Lung (tissue), 12 donors: ENCODE results near the gene CEMP1. TPM values are rescaled to one million over a fixed set of nuclear protein-coding genes. Genes with fewer than 3 reads are reported as not detected.

Source experiments
- ATAC-seq: fragments of 200-7000 bp; cut with Tn5 transposase; one replicate; pipeline ENCODE4 v1.9.1; 2020; ENCODE audit warnings: moderate number of reproducible peaks; ENCODE audit not compliant: insufficient read depth, low FRiP score
- DNase-seq, 3 donors: peaks; one replicate each; pipeline ENCODE4 v3.0.0-alpha.2; 2013 to 2017
- H3K27ac ChIP-seq, 2 donors: one replicate each; pipeline ENCODE4 v1.5.1; 2013; ENCODE audit warnings: mild to moderate bottlenecking in 2 of 2, moderate library complexity in 2 of 2, control low read depth in 1 of 2, inconsistent platforms in 1 of 2, low read depth in 1 of 2, low read length in 1 of 2
- H3K27me3 ChIP-seq, 3 donors: one replicate each; pipeline ENCODE4 v1.5.1; 2013; ENCODE audit warnings: low read length in 2 of 3; ENCODE audit not compliant: control insufficient read depth in 3 of 3, insufficient read depth in 3 of 3
- H3K36me3 ChIP-seq, 4 donors: one replicate each; pipeline ENCODE4 v1.5.1; 2013; ENCODE audit warnings: low read length in 4 of 4, mild to moderate bottlenecking in 1 of 4, moderate library complexity in 1 of 4; ENCODE audit not compliant: control insufficient read depth in 4 of 4, insufficient read depth in 4 of 4
- H3K4me1 ChIP-seq, 5 donors: one replicate each; pipeline ENCODE4 v1.5.1; 2013; ENCODE audit warnings: low read length in 5 of 5, mild to moderate bottlenecking in 2 of 5, moderate library complexity in 1 of 5; ENCODE audit not compliant: control insufficient read depth in 5 of 5, insufficient read depth in 5 of 5
- H3K4me3 ChIP-seq: one replicate; pipeline ENCODE4 v1.5.1; 2013; ENCODE audit warnings: mild to moderate bottlenecking, control low read depth, moderate library complexity
- H3K9ac ChIP-seq, 2 donors: one replicate each; pipeline ENCODE4 v1.5.1; 2013; ENCODE audit warnings: low read length in 2 of 2, control low read depth in 1 of 2; ENCODE audit not compliant: insufficient read depth in 1 of 2
- H3K9me3 ChIP-seq, 4 donors: one replicate each; pipeline ENCODE4 v1.5.1; 2013; ENCODE audit warnings: low read length in 3 of 4, mild to moderate bottlenecking in 1 of 4, moderate library complexity in 1 of 4; ENCODE audit not compliant: control insufficient read depth in 4 of 4, insufficient read depth in 3 of 4
- CTCF ChIP-seq: IDR thresholded peaks from 2 replicates; pipeline ENCODE4 v1.5.1; 2012; ENCODE audit warnings: mild to moderate bottlenecking; ENCODE audit errors: control extremely low read depth, extremely low read depth
- WGBS, 2 donors: extraction: QIAGEN DNeasy Blood & Tissue Kit; methylation state at CpG; one replicate each; pipeline ENCODE4 v1.1.7; 2013; 5-methylcytosine and 5-hydroxymethylcytosine counted together
- polyA plus RNA-seq, 2 donors: library from polyadenylated mRNA; stranded (reverse); fragments of 200-250 nt; gene quantifications; one replicate each; pipeline ENCODE4 v1.2.1, GENCODE V29; 2013
- total RNA-seq, 2 donors: library from RNA; depleted of rRNA in 1 of 2; stranded (reverse); fragments of >200 nt in 1 of 2; gene quantifications; one replicate each; pipeline ENCODE4 v1.2.1, GENCODE V29; 2014 to 2021
- donor health status: control.
- donor health status: control.
- donor health status: Bipolar disorder and iron deficiency.
- donor health status: healthy.
- donor health status: DM: yes; HTN: yes; CAD: no.

CEMP1 gene
- total and polyA plus RNA-seq, 4 donors = 0.65 to 2.1 (median 1.4) TPM

GRCh38 chr16:2499890-2500429 is 31.2 kb downstream of the CEMP1 start:
- TF ChIP-seq CTCF = no peak
- WGBS, 2 donors = 93 to 95% methylated on average over 29 of the region's 29 CpGs
- Histone ChIP-seq H3K4me3 (no peak overlapping the region), H3K36me3 (peaks cover 0 to 32% (median 17%) of the 10 kb centered on the region in 4 donors), H3K27me3 (no peaks in the 10 kb centered on the region), H3K9me3 (no peaks in the 10 kb centered on the region), H3K4me1 (peaks cover 5 to 51% (median 10%) of the 10 kb centered on the region in 5 donors), H3K9ac (no peak overlapping the region), H3K27ac (no peak overlapping the region)
- DNase-seq (peak in 1 of 3 donors; percentile 3), ATAC-seq (no peak)

GRCh38 chr16:2499454-2499853 is 31.8 kb downstream of the CEMP1 start:
- Histone ChIP-seq H3K4me3 (no peak overlapping the region), H3K27ac (peak overlapping the region in 1 of 2 donors; percentile 21), H3K9ac (no peak overlapping the region), H3K9me3 (no peaks in the 10 kb centered on the region), H3K36me3 (peaks cover 0 to 32% (median 17%) of the 10 kb centered on the region in 4 donors), H3K4me1 (peaks cover 5 to 51% (median 10%) of the 10 kb centered on the region in 5 donors), H3K27me3 (no peaks in the 10 kb centered on the region)
- ATAC-seq (no peak), DNase-seq (no peak)
- WGBS, 2 donors = 91 to 93% methylated on average over 6 of the region's 6 CpGs
- no peak for TF ChIP-seq CTCF

GRCh38 chr16:2498531-2499253 is 32.5 kb downstream of the CEMP1 start:
- no peak for DNase-seq
- Histone ChIP-seq H3K27me3 (no peaks in the 10 kb centered on the region), H3K4me1 (peaks cover 5 to 51% (median 10%) of the 10 kb centered on the region in 5 donors), H3K9me3 (no peaks in the 10 kb centered on the region), H3K36me3 (peaks cover 0 to 32% (median 17%) of the 10 kb centered on the region in 4 donors), H3K27ac (peak overlapping the region in 1 of 2 donors; percentile 21), H3K9ac (no peak overlapping the region), H3K4me3 (no peak overlapping the region)
- WGBS, 2 donors = 76 to 85% methylated on average over 15 of the region's 15 CpGs
- no peak for ATAC-seq
- TF ChIP-seq CTCF = no peak
